Fibroblast of skin of left quadriceps (primary cell): ENCODE measurements around the gene CDS1.
"Not testable (repeated sequence)": the region's sequence is repeated elsewhere in the genome, so short reads cannot be mapped to it uniquely, and the experiment has no call there.

Experiments used
- DNase-seq, 2 experiments: peaks; one replicate each; pipeline ENCODE4 v3.0.0-alpha.2; 2013; ENCODE audit warnings: low read depth in 2 of 2

The CDS1 gene

DNA sequence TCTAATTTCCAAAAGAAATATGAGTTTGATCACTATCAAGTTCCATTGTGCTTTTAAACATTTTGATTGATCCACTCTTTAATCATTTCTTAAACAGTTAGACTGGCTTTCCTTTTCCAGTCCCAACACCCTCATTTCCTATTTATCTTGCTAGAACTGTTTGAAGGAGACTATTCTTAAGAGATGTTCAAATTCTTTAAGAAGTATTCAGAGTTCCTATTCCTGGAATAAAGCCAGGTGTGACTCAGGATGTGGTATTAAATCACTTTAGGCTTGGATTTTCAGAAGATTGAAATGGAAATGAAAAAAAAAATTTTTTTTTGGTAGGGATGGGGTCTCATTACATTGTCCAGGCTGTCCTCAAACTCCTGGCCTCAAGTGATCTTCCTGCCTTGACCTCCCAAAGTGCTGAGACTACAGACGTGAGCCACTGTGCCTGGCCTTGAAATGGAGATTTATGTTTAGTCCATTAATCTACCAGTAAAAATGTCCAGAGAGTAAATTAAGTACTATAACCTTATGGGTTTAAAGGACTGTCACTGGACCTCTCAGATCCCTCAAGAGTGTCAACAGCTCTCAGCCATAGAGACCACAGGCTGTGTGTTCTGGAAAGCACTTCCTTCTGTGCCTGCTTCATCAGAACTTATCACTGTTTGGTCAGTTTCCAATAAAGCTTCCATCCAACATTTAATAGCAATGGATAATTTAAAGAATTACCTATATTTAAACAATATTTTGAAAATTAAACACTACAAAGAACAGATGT, 90.7 kb downstream of the CDS1 start:
- DNase-seq = peak; percentile 83 to 84

DNA sequence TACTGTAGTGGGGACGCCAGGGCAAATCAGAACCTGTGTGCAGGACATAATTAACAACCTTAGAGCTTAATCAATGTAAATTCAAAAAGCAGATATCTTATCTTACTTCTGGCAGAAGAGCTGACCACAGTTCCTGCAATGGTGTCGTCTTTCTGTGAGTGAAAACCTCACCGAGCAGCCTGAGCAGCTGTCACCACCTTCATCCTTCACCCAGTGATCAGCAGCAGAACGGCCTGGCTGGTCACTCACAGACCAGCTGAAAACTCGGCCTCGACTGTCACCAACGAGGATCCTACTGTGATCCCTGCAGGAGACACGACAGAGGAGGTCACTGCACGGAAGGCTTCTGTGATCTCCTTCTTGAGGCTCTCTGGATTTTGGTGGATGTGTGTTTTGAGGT, 94.2 kb downstream of the CDS1 start:
- no peak for DNase-seq

DNA sequence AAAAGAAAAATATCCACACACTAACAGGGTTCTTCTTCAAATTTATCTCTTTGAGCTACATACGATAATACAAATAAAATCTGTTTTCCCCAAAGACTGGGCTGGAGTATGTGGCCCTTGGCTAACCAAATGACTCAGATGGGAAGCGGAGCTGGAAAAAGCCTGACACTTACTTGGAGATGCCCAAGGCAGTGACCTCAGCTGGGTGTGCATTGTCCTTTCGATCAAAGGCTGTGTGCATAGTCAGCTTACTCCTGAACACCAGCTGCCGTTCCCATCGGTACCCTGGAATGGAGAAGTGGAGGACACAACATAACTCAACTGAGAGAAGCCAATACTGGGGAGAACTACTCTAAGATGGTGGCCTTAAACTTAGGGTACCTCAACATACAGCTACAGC, 95.1 kb downstream of the CDS1 start:
- DNase-seq = no peak

DNA sequence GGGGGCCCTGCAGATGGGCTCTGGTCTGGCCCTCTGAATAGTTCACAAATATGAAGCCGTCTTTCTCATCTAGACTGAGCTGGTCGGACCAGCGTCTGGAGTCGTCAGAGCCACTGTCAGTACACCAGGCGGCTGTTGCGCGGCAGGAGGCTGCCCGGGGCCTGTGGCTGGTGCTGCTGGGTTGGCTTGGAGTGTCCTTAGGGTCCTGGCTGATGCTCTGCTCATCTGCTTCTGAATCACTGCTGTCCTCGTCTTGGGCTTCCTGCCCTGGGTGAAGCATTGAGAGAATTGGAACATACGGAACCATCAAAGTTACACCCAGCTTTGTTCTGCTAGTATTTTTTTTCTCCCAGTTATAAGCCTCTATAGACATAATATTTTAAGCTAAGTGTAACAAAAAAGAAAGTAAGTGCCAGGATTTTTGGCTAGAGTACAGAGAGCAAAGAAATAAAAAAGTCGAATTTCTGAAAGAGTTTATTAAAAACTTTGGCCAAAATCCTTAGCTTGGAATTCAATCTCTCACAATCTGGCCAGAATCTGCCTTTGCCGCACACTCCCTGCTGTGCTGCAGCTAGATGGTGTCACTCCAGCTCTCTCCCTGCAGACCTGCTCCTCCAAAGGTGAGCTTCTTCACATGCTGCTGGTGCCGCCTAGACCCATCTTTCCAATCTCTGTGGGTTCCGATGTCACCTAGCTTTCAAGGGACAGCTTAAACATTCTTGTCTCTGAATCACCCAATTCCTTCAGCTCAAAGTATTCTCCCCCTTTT, 96.2 kb downstream of the CDS1 start:
- DNase-seq = no peak

DNA sequence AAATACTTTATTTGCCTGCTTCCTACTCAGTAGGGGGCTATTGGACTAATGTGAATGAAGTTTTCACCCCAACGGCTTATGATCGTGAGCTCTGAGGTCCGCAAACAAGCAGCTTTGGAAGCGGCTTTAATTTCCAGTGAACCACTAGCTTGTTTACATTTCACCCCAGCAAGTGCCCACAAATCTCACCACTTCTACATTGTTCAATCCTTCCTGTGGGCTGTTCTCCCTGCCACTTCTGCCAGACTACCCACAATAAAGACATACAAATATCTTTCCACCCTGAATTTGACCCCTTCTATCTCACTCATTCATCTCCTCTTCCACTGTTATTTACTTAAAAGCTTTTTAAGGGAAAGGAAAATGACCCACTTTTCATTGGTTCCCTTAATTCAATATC, 98.0 kb downstream of the CDS1 start:
- no peak for DNase-seq

DNA sequence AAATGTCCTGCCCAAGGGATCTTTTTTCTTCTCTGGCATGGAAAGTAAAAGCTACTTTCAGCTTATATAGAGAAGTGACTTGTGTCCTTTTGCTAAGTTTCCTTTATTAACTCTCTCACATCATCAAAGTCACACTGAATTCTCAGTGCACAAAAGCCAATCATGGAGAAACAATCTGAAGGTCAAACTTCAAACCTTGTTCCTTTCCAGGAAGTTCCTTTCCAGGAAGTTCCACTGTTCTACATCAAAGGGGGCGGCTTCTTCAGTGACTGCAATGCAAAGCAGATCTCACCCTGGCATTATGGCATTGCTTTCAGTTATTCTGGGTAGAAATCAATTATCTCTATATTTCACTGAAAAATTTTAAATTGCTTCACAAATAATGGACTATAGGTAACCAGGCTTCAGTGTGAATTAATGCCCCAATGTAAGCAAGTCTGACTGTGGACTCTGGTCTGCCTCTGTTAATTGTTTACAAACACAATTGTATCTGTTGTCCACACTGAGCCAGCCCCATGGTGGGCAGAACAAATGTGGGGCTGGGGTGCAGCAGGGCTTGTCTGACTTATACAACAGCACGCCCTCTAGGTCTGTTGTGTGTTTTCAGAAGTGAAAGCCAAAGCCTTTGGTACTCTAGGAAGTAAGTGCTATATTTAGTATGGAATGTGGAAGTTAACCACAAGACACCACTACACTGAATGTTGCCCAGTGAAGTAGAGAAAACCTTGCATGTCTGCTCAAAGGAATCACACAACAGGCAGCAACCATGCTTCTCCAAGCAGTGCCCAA, 98.8 kb downstream of the CDS1 start:
- DNase-seq = peak; percentile 49 to 56

DNA sequence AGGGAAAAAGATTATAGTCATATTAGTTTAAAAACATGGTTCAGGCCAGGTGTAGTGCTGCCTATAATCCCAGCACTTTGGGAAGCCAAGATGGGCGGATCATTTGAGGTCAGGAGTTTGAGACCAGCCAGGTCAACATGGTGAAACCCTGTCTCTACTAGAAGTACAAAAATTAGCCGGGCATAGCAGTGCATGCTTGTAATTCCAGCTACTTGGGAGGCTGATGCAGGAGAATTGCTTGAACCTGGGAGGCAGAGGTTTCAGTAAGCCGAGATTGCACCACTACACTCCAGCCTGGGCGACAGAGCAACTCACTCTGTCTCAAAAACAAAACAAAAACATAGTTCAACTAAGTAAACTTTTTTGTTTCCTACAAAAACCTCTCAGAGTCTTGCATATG, 99.7 kb downstream of the CDS1 start:
- not testable (repeated sequence) for DNase-seq

DNA sequence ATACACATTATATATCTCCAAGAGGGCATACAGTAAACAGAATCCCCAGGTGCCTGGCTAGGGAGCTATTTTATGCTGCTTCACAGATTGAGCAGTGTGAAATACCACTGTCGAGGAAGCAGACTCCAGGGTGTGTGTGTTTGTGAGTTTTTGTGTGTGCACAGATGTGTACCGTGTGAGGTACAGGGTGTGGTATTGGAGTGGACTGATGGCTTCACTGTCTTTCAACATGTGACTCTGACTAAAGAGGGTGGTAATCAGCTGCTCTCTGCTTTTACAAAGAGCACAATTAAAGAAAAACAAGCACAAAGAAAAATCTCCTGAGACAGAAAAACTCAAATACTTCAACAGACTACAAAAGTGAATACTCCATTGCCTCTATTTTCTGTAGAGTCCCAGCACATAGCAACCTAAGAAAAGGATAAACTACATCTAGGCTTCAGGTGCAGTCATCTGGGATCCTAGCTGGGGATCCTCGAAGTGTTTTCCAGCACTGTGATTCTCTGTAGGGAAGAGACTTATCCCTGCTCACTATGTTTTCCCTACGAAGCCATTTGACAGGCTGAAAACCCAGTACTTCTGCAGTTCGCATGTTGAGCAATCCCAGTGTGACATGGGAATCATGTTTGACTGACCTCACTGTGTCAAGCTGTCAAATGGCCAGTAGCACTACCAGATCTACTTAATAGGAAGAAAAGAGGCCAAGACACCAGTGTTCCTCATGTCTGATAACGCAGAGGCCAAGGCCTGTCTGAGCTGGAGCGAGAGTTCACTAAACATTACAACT, 100.3 kb downstream of the CDS1 start:
- DNase-seq = no peak

DNA sequence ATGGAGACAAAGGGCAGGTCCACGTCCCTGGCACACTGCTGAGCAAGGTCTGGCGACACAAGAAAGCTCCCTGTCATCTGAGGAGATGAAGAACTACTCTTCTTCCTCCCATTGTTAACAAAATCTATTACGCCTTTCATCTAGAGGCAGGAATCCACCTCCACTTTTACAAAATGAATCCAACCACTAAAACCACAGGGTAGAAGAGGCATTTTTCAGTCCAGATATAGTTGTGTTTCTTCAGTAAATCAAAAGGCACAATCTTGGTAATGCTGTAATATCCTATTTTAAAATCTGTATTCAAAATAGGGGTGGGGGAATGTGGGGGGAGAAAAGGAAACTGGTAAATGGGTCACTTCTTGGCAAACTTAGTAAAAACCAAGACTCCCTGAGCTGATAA, 101.4 kb downstream of the CDS1 start:
- no peak for DNase-seq

DNA sequence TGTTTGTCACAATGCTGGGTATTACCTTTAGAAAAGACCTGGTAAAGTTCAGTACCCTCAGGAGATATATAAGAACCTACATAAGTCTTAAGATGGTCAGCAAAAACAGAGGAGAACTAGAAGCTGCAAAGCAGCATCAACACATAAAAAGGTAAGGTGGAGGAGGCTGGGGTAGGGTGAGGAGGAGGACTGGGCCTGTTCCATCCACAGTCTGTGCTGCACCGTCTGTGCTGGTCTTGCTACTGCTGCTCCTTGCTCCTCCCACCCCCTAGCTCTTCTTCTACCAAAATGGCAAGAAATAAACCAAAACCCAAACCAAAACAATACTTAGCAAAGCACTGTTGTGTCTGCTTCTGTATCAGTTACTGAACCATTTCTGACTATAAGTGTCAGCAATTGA, 102.2 kb downstream of the CDS1 start:
- no peak for DNase-seq

DNA sequence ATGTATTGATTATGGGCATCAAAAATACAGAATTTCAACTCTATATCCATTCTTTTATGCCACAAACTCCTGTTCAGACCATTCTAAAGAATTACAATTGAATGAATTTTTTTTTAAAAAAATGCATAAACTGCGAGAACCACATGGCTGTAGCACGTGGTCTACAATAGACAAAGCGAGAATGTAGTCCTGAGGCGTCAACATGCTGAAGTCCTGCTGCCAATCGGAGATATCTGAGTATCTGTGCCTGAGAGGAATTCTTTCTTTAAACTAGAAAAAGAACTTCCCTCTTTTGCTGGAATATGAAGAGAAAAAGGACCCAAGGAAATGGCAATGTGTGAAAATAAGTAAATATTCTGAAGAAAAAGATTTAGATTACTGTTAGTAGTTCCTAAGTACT, 105.7 kb downstream of the CDS1 start:
- DNase-seq = no peak

DNA sequence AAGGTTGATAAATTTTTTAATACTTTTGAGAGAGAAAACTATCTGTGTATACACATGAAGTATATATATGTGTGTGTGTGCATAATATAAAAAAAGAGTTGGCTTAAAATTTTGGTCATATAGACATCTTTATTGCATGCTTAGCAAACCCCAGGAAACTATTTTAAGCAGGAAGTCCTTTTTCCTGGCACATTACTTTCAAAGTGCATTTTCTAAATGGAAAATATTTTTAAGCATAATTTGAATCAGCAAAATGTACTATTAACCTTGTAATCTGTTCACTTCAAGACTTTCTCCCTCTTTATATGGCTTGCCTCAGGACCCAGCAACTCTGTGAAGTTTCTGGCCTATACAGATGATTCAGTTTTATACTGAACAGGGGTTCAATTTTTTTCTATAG, 106.3 kb downstream of the CDS1 start:
- DNase-seq = no peak

DNA sequence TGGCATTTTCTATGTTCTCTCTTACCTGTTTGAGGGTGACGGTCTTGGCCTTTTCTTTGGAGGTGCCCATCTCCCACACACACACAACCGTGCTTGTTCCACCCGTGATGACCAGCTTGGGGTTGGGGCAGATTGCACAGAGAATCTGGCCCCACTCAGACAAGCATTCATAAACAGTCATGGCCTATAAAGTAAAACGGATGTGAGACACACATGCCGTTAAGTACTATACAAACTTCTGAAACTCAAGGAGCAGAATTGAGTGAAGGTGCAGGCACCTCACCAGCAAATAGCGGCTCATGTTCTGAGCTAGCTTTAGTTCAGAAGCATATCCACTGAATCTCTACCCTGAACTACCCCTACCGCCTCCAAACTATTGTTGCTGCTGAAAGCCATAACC, 107.6 kb downstream of the CDS1 start:
- DNase-seq = no peak

DNA sequence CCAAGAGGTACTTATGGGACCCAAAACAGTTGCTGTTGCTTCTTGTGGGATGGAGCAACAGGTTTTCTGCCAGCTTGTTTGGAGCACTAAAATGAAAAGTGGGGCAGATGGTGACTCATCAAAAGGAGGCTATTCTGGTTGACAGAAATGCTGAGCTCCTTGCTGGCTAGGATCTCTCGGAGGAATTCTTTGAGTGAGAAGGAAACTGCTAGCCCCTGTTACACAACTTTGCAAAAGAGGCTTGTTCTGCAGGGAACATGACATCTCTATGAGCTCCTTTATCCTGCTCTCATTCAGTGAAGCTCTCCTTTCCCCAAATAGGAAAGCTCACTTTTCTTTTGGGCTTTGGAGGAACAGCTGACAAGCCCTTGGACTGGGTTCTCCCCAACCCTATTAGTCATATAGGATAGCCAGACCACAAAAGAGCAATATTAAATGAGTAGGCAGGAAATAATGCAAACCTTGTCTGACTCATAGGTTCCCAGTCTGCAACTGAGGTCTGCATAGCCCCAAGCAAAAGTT, 108.3 kb downstream of the CDS1 start:
- peak; percentile 92 to 93 for DNase-seq

DNA sequence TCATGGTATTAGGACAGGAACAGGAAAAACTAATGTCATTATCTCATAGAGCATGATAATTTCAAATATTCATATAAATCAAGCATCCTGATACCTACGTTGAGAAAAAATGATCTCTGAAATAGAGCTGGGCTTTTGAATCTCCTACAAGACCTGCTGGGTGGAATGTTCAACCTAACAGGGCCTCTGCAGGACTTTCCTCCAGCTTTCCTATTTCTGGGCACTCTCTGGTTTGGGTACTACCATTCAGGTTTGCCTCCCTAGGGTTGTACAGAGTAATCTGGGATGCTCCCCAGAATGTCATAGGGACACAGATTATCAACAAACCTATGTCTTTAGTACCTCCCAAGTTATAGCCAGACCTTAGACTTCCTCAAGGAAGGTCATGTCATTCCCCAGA, 108.9 kb downstream of the CDS1 start:
- DNase-seq = no peak

DNA sequence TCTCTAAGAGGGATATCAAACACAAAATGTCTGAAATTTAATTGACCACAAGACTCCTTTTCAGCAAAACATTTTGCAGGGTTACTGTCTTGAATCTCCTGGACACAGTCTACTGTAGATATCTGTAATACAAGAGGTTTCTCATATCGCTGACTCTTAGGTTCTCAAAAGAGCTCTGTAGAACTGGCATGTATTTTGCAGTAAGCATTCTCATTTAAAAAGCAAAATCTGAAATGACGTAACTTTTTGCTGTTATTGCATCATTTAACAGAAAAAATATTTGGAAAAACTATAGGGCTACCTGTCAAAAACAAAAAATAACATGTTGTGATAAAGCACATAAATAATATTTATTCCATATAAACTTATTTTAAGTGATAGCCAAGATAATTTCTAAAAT, 114.2 kb downstream of the CDS1 start:
- no peak for DNase-seq

DNA sequence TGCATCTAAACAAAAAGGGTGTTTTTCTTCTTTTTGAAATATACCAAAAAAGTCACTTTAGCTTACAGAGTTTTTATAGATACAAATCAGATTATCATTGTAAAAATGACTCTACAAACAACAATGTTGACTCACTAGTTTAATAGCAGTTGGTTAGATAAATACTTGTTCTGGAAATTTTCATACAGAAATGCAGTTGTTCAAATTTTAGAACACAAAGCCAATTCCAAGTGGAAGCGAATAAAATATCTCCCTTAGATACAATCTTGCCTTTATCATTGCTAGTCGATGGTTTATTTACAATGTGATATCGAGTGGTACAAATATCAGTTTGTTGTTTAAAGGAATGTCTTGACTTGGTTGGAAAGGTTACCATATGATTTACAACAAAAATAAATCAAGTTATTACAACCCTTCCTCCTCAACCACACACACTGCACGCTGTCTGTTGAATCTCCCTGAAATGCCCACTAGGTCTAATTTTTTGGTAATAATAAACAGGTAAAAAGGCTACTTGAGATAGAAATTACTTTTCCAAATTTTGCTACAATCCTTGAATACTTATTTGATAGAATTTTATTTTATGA, 114.8 kb downstream of the CDS1 start:
- no peak for DNase-seq

DNA sequence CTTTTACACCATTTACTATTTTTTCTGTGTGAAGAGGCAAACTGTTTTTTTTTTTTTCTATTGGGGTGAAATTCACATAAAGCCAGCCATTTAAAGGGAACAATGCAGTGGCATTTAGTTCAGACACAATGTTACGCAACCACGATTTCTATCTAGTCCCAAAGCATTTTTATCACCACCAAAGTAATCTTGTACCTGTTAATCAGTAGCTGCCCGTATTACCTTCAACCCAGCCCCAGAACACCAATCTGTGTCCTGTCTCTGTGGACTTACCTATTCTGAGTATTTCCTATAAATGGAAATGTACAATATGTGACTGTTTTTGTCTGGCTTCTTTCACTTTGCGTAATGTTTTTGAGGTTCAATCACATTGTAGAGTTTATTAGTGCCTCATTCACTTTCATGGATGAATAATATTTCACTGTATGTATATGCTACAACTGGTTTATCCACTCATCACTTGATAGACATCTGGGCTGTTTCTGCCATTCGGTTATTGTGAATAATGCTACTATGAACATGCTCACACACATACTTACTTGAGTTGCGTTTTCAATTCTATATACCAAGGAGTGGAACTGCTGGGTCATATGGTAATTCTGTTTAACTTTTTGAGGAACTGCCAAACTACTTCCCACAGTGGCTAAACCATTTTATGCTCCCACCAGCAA, 116.2 kb downstream of the CDS1 start:
- no peak for DNase-seq
